Kidney (tissue), 14 donors: ENCODE results near the gene GADD45G. TPM values are rescaled to one million over a fixed set of nuclear protein-coding genes. Genes with fewer than 3 reads are reported as not detected.
A peak's percentile ranks its signal among the peaks of the same experiment; 100 is the strongest.

Experiments used
- DNase-seq, 5 donors: peaks; one replicate each; pipeline ENCODE4 v3.0.0-alpha.2; 2013 to 2020
- FAIRE-seq: peaks from 2 replicates; lab custom pipeline; 2012; peaks lifted over from hg19 to GRCh38; lab: Jason Lieb, UNC
- H3K27ac ChIP-seq, 2 donors: one replicate each; pipeline ENCODE4 v1.7.0; 2013; ENCODE audit warnings: low read depth in 2 of 2, low read length in 2 of 2, inconsistent platforms in 1 of 2
- H3K27me3 ChIP-seq: one replicate; pipeline ENCODE4 v1.7.1; 2013; ENCODE audit warnings: low read length, inconsistent platforms; ENCODE audit not compliant: control insufficient read depth, insufficient read depth
- H3K36me3 ChIP-seq, 3 donors: one replicate each; pipeline versions ENCODE4 v1.7.0 to v1.7.1; 2013; ENCODE audit warnings: low read length in 3 of 3, control low read depth in 1 of 3, inconsistent platforms in 1 of 3; ENCODE audit not compliant: insufficient read depth in 3 of 3, control insufficient read depth in 2 of 3
- H3K4me1 ChIP-seq, 3 donors: one replicate each; pipeline versions ENCODE4 v1.7.0 to v1.7.1; 2013; ENCODE audit warnings: low read length in 3 of 3, inconsistent platforms in 1 of 3, low read depth in 1 of 3; ENCODE audit not compliant: control insufficient read depth in 2 of 3, insufficient read depth in 2 of 3
- H3K4me3 ChIP-seq, 3 donors: one replicate each; pipeline versions ENCODE4 v1.7.0 to v1.8.1; 2013; ENCODE audit warnings: low read length in 3 of 3, control low read depth in 1 of 3, inconsistent platforms in 1 of 3
- H3K9ac ChIP-seq, 3 donors: one replicate each; pipeline versions ENCODE4 v1.7.0 to v1.7.1; 2013; ENCODE audit warnings: low read length in 3 of 3, control low read depth in 1 of 3, inconsistent platforms in 1 of 3
- H3K9me3 ChIP-seq, 3 donors: one replicate each; pipeline versions ENCODE4 v1.7.0 to v1.7.1; 2013; ENCODE audit warnings: low read length in 3 of 3, control low read depth in 1 of 3, inconsistent platforms in 1 of 3; ENCODE audit not compliant: control insufficient read depth in 2 of 3, insufficient read depth in 1 of 3
- intact Hi-C: fragments of 100-400 bp; cut with DNase I; formaldehyde crosslinking; loops from one replicate; pipeline ENCODE4 v1.11.1; 2022
- polyA plus RNA-seq: library from polyadenylated mRNA; stranded (reverse); fragments of 350-450 nt; fragmentation: Illumina TruSeq; extraction: RNeasy Lipid Tissue Mini Kit (QIAGEN cat#74804); gene quantifications from one replicate; pipeline ENCODE4 v1.2.3, GENCODE V29; 2014; ENCODE audit warnings: low read depth, low replicate concordance; ENCODE audit not compliant: insufficient read depth
- total RNA-seq: library from RNA; stranded (reverse); fragmentation: NEBNext Ultra II Directional; extraction: Animal tissue kit (Norgen Biotek cat#: 25700); gene quantifications from one replicate; pipeline ENCODE4 v1.2.1, GENCODE V29; 2021
- TF ChIP-seq, protein P1 (sequence below): IDR thresholded peaks from 3 replicates; pipeline ENCODE4 v1.5.1; 2012; ENCODE audit warnings: mild to moderate bottlenecking, moderate library complexity, borderline replicate concordance; ENCODE audit not compliant: insufficient read depth; ENCODE audit errors: extremely low read depth
- donor health status: control.
- donor health status: control.
- donor health status: control.
- donor health status: control.
- donor health status: control.
- donor health status: DM: yes; HTN: yes; CAD: no.
- donor health status: Normal renal cell carcinoma (clear cell type).

GADD45G gene
- total and polyA plus RNA-seq, 2 donors from 2014 or later = 7.3 to 48.4 TPM

DNA sequence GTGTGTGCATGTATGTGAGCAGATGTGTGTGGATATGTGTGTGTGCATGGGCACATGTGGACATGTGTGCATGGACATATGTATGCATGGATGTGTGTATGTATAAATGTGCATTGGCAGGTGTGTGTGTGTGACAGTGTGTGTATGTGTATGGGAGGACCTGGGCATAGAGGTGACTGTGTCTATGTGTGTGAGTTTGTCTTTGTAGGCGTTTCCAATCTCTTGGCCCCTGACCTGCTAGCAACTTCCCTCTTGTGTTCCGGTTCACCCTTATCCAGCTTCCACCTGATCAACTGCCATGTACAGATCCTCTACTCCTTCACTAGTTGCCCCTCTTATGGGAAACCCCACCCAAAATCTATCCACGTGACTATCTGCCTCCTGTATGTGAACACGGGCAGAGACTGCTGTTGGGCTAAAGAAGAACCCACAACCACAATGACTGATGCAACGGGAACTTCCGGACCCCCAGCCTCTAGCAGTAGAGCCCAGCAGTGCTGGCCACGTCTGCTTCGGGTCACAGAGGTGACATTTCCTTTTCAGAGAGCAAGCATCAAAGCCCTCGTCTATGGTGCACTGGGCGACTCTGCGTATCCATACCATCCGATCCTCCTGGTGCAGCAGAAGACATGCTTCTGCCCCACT lies 24.9 kb upstream of the GADD45G start:
- intact Hi-C loops = no loop called here
- no peak overlapping the region for H3K4me3 ChIP-seq
- no peaks in the 10 kb centered on the region for H3K36me3 ChIP-seq
- no peak overlapping the region for H3K27ac ChIP-seq
- no peaks in the 10 kb centered on the region for H3K27me3 ChIP-seq
- TF ChIP-seq, protein P1, sequence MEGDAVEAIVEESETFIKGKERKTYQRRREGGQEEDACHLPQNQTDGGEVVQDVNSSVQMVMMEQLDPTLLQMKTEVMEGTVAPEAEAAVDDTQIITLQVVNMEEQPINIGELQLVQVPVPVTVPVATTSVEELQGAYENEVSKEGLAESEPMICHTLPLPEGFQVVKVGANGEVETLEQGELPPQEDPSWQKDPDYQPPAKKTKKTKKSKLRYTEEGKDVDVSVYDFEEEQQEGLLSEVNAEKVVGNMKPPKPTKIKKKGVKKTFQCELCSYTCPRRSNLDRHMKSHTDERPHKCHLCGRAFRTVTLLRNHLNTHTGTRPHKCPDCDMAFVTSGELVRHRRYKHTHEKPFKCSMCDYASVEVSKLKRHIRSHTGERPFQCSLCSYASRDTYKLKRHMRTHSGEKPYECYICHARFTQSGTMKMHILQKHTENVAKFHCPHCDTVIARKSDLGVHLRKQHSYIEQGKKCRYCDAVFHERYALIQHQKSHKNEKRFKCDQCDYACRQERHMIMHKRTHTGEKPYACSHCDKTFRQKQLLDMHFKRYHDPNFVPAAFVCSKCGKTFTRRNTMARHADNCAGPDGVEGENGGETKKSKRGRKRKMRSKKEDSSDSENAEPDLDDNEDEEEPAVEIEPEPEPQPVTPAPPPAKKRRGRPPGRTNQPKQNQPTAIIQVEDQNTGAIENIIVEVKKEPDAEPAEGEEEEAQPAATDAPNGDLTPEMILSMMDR = no peak
- peaks cover 0 to 6% (median 0%) of the 10 kb centered on the region in 3 donors for H3K9me3 ChIP-seq
- H3K4me1 ChIP-seq = peaks cover 0 to 5% (median 0%) of the 10 kb centered on the region in 3 donors
- FAIRE-seq (no peak), DNase-seq (no peak)
- H3K9ac ChIP-seq = no peak overlapping the region

DNA sequence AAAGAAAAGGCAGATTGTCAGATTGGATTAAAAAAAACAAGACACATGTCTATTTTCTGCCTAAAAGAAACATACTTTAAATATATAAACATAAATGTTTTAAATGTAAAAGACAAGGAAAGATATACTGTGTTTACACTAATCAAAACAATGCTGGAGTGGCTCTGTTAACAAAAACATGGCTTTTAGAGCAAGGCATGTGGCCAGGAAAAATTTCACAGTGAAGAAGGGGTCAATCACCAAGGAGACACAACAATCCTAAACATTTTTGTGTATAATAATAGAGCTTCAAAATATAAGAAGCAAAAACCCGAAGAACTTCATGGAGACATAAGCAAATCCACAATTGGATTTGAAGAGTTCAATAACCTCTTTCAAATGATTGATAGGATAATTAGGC lies 18.5 kb upstream of the GADD45G start:
- Histone ChIP-seq H3K27me3 (no peaks in the 10 kb centered on the region), H3K4me1 (no peaks in the 10 kb centered on the region), H3K4me3 (no peak overlapping the region), H3K9ac (no peak overlapping the region), H3K27ac (no peak overlapping the region), H3K36me3 (no peaks in the 10 kb centered on the region), H3K9me3 (peaks cover 0 to 6% (median 0%) of the 10 kb centered on the region in 3 donors)
- intact Hi-C loops = loop anchor here (5.0 kb wide), 1 partner anchor 511 kb away; no protein-coding TSS in a partner anchor
- FAIRE-seq (no peak), DNase-seq (no peak)
- TF ChIP-seq, protein P1 = no peak

DNA sequence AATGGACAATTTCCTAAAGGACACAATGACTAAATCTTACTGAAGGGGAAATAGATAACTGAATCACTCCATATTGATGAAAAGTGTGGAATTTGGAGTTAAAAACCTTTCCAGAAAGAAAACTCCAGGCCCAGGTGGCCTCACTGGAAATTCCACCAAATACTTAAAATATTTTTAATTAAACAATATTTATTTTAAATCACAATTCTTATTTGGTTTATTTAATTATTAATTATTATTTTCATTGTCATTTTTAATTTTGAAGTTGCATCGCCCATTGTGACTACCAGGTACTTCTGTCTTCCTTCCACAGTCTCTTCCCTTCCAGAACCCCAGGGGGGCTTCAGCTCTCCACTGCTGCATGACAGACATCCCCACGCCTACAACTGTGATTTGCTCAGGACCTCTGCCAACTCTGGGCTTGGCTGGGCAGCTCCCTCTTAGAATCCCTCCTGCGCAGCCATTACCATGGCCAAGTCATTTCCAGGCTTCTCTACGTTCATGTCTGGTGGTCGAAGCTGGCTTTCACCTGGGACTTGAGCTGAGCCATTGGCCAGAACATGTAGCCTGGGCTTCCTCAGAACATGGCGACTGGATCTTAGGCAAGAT lies 16.4 kb upstream of the GADD45G start:
- TF ChIP-seq, protein P1 = no peak
- no peak for DNase-seq
- peaks cover 0 to 6% (median 0%) of the 10 kb centered on the region in 3 donors for H3K9me3 ChIP-seq
- no peak overlapping the region for H3K9ac ChIP-seq
- FAIRE-seq = peak; percentile 32
- H3K36me3 ChIP-seq = no peaks in the 10 kb centered on the region
- H3K27me3 ChIP-seq = no peaks in the 10 kb centered on the region
- intact Hi-C loops = loop anchor here (5.0 kb wide), 1 partner anchor 509 kb away; no protein-coding TSS in a partner anchor
- H3K27ac ChIP-seq = no peak overlapping the region
- H3K4me3 ChIP-seq = no peak overlapping the region
- H3K4me1 ChIP-seq = peaks cover 0 to 2% (median 0%) of the 10 kb centered on the region in 3 donors
